Ishikawa (cell line): ENCODE measurements around the gene CNOT2.

Experiments used
- CEBPB ChIP-seq: IDR thresholded peaks from 2 replicates; pipeline ENCODE4 v1.6.1; 2012
- CREB1 ChIP-seq: IDR thresholded peaks from 2 replicates; pipeline ENCODE4 v1.6.1; 2012; ENCODE audit warnings: low read depth
- EGR1 ChIP-seq: IDR thresholded peaks from 2 replicates; pipeline ENCODE4 v1.6.1; 2012
- EP300 ChIP-seq: IDR thresholded peaks from 2 replicates; pipeline ENCODE4 v1.6.1; 2012; ENCODE audit warnings: borderline replicate concordance
- FOXM1 ChIP-seq: IDR thresholded peaks from 2 replicates; pipeline ENCODE4 v1.6.1; 2012; ENCODE audit warnings: low read depth, borderline replicate concordance
- MAX ChIP-seq: IDR thresholded peaks from 2 replicates; pipeline ENCODE4 v1.6.1; 2012
- NFIC ChIP-seq: IDR thresholded peaks from 2 replicates; pipeline ENCODE4 v1.6.1; 2012
- RAD21 ChIP-seq: IDR thresholded peaks from 2 replicates; pipeline ENCODE4 v1.6.1; 2012; ENCODE audit warnings: low read depth
- REST ChIP-seq: IDR thresholded peaks from 2 replicates; pipeline ENCODE4 v1.6.1; 2012; ENCODE audit warnings: low read depth, mild to moderate bottlenecking
- TAF1 ChIP-seq: IDR thresholded peaks from 2 replicates; pipeline ENCODE4 v1.6.1; 2012; ENCODE audit warnings: low read depth, mild to moderate bottlenecking
- TCF12 ChIP-seq: IDR thresholded peaks from 2 replicates; pipeline ENCODE4 v1.6.1; 2012; ENCODE audit warnings: low read depth
- TEAD4 ChIP-seq: IDR thresholded peaks from 2 replicates; pipeline ENCODE4 v1.6.1; 2012
- USF1 ChIP-seq: IDR thresholded peaks from 2 replicates; pipeline ENCODE4 v1.6.1; 2012
- YY1 ChIP-seq: IDR thresholded peaks from 2 replicates; pipeline ENCODE4 v1.6.1; 2012; ENCODE audit warnings: low read depth
- ZBTB7A ChIP-seq: IDR thresholded peaks from 2 replicates; pipeline ENCODE4 v1.6.1; 2012; ENCODE audit warnings: low read depth

The CNOT2 gene

GRCh38 chr12:70329728-70330127, 86.5 kb downstream of the CNOT2 start:
- TF ChIP-seq YY1 = no peak
- no peak for TF ChIP-seq TAF1
- TF ChIP-seq CEBPB = no peak

- TF ChIP-seq TEAD4 (no peak), CEBPB (no peak), USF1 (no peak), TCF12 (no peak), RAD21 (no peak), TAF1 (no peak)
These were observed 86.9 kb downstream of the CNOT2 start for GRCh38 chr12:70330158-70330557.

- TF ChIP-seq FOXM1 = no peak
- TF ChIP-seq ZBTB7A = no peak
- TF ChIP-seq YY1 = no peak
- no peak for TF ChIP-seq USF1
- no peak for TF ChIP-seq TAF1
- TF ChIP-seq CEBPB = no peak
- no peak for TF ChIP-seq MAX
- TF ChIP-seq EP300 = no peak
- TF ChIP-seq CREB1 = no peak
- no peak for TF ChIP-seq TCF12
- no peak for TF ChIP-seq EGR1
- no peak for TF ChIP-seq RAD21
- TF ChIP-seq REST = no peak
- TF ChIP-seq TEAD4 = no peak
- no peak for TF ChIP-seq NFIC
These were observed 89.0 kb downstream of the CNOT2 start for GRCh38 chr12:70332236-70332635.

GRCh38 chr12:70334742-70335141, 91.5 kb downstream of the CNOT2 start:
- TF ChIP-seq CREB1 (no peak), ZBTB7A (no peak), TCF12 (no peak), MAX (no peak), TEAD4 (no peak), REST (no peak), USF1 (no peak), RAD21 (no peak), FOXM1 (no peak), EP300 (no peak), CEBPB (no peak), NFIC (no peak), TAF1 (no peak), EGR1 (no peak)

GRCh38 chr12:70338531-70338930, 95.3 kb downstream of the CNOT2 start:
- TF ChIP-seq TEAD4 = no peak
- no peak for TF ChIP-seq EGR1
- no peak for TF ChIP-seq MAX
- no peak for TF ChIP-seq USF1
- TF ChIP-seq NFIC = no peak
- TF ChIP-seq FOXM1 = no peak
- no peak for TF ChIP-seq YY1
- TF ChIP-seq CEBPB = no peak
- no peak for TF ChIP-seq TCF12
- no peak for TF ChIP-seq CREB1
- TF ChIP-seq TAF1 = no peak
- TF ChIP-seq RAD21 = no peak
- no peak for TF ChIP-seq EP300
- no peak for TF ChIP-seq REST
- no peak for TF ChIP-seq ZBTB7A
